WTC11 (cell line): ENCODE results near the gene TAOK3. TPM values are rescaled to one million over a fixed set of nuclear protein-coding genes. Genes with fewer than 3 reads are reported as not detected.

Source experiments
- CBFB ChIP-seq: sonication (generic); formaldehyde crosslinking; IDR thresholded peaks from 2 replicates; pipeline ENCODE4 v1.8.1; 2022; ENCODE audit warnings: mild to moderate bottlenecking, low read depth, missing genetic modification reagents
- CREB1 ChIP-seq: sonication (generic); formaldehyde crosslinking; IDR thresholded peaks from 2 replicates; pipeline ENCODE4 v1.8.0; 2023; ENCODE audit warnings: mild to moderate bottlenecking, missing genetic modification reagents
- ETV6 ChIP-seq: sonication (generic); formaldehyde crosslinking; IDR thresholded peaks from 2 replicates; pipeline ENCODE4 v1.8.1; 2022; ENCODE audit warnings: mild to moderate bottlenecking, missing genetic modification reagents
- FOXJ3 ChIP-seq: sonication (generic); formaldehyde crosslinking; IDR thresholded peaks from 2 replicates; pipeline ENCODE4 v1.9.0; 2021; ENCODE audit warnings: missing genetic modification reagents, mild to moderate bottlenecking, borderline replicate concordance
- FOXK1 ChIP-seq: sonication (generic); formaldehyde crosslinking; IDR thresholded peaks from 2 replicates; pipeline ENCODE4 v1.8.0; 2022; ENCODE audit warnings: mild to moderate bottlenecking, moderate library complexity, missing genetic modification reagents
- GTF2I ChIP-seq: fragments of 250-450 bp; sonication (Bioruptor Pico); conservative IDR thresholded peaks from 2 replicates; pipeline ENCODE4 v1.4.0; 2021; ENCODE audit warnings: mild to moderate bottlenecking
- KAT7 ChIP-seq: sonication (generic); formaldehyde crosslinking; IDR thresholded peaks from 2 replicates; pipeline ENCODE4 v1.8.1; 2023; ENCODE audit warnings: missing genetic modification reagents, mild to moderate bottlenecking, borderline replicate concordance
- MYBL2 ChIP-seq: sonication (generic); formaldehyde crosslinking; IDR thresholded peaks from 2 replicates; pipeline ENCODE4 v1.8.1; 2023; ENCODE audit warnings: mild to moderate bottlenecking, moderate library complexity, missing genetic modification reagents
- NFATC4 ChIP-seq: fragments of 250-450 bp; sonication (Bioruptor Pico); IDR thresholded peaks from 2 replicates; pipeline ENCODE4 v1.9.0; 2021; ENCODE audit warnings: mild to moderate bottlenecking
- NFYB ChIP-seq: sonication (generic); formaldehyde crosslinking; conservative IDR thresholded peaks from 2 replicates; pipeline ENCODE4 v1.8.0; 2022; ENCODE audit warnings: low read depth, missing genetic modification reagents
- PRRX2 ChIP-seq: fragments of 250-450 bp; sonication (Bioruptor Pico); IDR thresholded peaks from 2 replicates; pipeline ENCODE4 v1.8.0; 2021; ENCODE audit warnings: mild to moderate bottlenecking
- RELA ChIP-seq: sonication (generic); formaldehyde crosslinking; IDR thresholded peaks from 2 replicates; pipeline ENCODE4 v1.8.1; 2022; ENCODE audit warnings: missing genetic modification reagents, mild to moderate bottlenecking, borderline replicate concordance
- TP53 ChIP-seq: sonication (generic); formaldehyde crosslinking; IDR thresholded peaks from 2 replicates; pipeline ENCODE4 v1.8.1; 2023; ENCODE audit warnings: mild to moderate bottlenecking, missing genetic modification reagents
- ZNF121 ChIP-seq: sonication (generic); formaldehyde crosslinking; IDR thresholded peaks from 2 replicates; pipeline ENCODE4 v1.8.0; 2023; ENCODE audit warnings: missing genetic modification reagents
- ZNF219 ChIP-seq: sonication (generic); formaldehyde crosslinking; IDR thresholded peaks from 2 replicates; pipeline ENCODE4 v1.8.0; 2023; ENCODE audit warnings: missing genetic modification reagents, mild to moderate bottlenecking, borderline replicate concordance
- ZNF317 ChIP-seq: sonication (generic); formaldehyde crosslinking; IDR thresholded peaks from 2 replicates; pipeline ENCODE4 v1.8.1; 2023; ENCODE audit warnings: low read depth, mild to moderate bottlenecking, moderate library complexity, missing genetic modification reagents, borderline replicate concordance
- total RNA-seq: library from RNA; stranded (reverse); gene quantifications from 3 replicates; pipeline ENCODE4 v1.2.3, GENCODE V29; 2021
- TF ChIP-seq, protein P1 (sequence below): fragments of 250-450 bp; sonication (Bioruptor Pico); IDR thresholded peaks from 2 replicates; pipeline ENCODE4 v1.9.0; 2021; ENCODE audit warnings: mild to moderate bottlenecking, borderline replicate concordance
- TF ChIP-seq, protein P2 (sequence below): fragments of 250-450 bp; sonication (Bioruptor Pico); conservative IDR thresholded peaks from 2 replicates; pipeline ENCODE4 v1.9.0; 2021; ENCODE audit warnings: mild to moderate bottlenecking
- TF ChIP-seq, protein P3 (sequence below): sonication (generic); formaldehyde crosslinking; IDR thresholded peaks from 2 replicates; pipeline ENCODE4 v1.8.1; 2023; ENCODE audit warnings: mild to moderate bottlenecking, missing genetic modification reagents, moderate library complexity
- TF ChIP-seq, protein P4 (sequence below): sonication (generic); formaldehyde crosslinking; IDR thresholded peaks from 2 replicates; pipeline ENCODE4 v1.8.0; 2022; ENCODE audit warnings: mild to moderate bottlenecking, missing genetic modification reagents
- TF ChIP-seq, protein P5 (sequence below): sonication (generic); formaldehyde crosslinking; IDR thresholded peaks from 2 replicates; pipeline ENCODE4 v1.8.0; 2022; ENCODE audit warnings: mild to moderate bottlenecking, missing genetic modification reagents
- TF ChIP-seq, protein P6 (sequence below): sonication (generic); formaldehyde crosslinking; conservative IDR thresholded peaks from 2 replicates; pipeline ENCODE4 v1.8.1; 2023; ENCODE audit warnings: mild to moderate bottlenecking, low read depth, missing genetic modification reagents, moderate library complexity
- TF ChIP-seq, protein P7 (sequence below): fragments of 250-450 bp; sonication (Bioruptor Pico); IDR thresholded peaks from 2 replicates; pipeline ENCODE4 v1.8.0; 2021; ENCODE audit warnings: mild to moderate bottlenecking
- TF ChIP-seq, protein P8 (sequence below): sonication (generic); formaldehyde crosslinking; IDR thresholded peaks from 2 replicates; pipeline ENCODE4 v1.8.1; 2022; ENCODE audit warnings: mild to moderate bottlenecking, missing genetic modification reagents, moderate library complexity, borderline replicate concordance

TAOK3 gene
- total RNA-seq, 1 experiment from 2014 or later: 13.0 TPM

DNA sequence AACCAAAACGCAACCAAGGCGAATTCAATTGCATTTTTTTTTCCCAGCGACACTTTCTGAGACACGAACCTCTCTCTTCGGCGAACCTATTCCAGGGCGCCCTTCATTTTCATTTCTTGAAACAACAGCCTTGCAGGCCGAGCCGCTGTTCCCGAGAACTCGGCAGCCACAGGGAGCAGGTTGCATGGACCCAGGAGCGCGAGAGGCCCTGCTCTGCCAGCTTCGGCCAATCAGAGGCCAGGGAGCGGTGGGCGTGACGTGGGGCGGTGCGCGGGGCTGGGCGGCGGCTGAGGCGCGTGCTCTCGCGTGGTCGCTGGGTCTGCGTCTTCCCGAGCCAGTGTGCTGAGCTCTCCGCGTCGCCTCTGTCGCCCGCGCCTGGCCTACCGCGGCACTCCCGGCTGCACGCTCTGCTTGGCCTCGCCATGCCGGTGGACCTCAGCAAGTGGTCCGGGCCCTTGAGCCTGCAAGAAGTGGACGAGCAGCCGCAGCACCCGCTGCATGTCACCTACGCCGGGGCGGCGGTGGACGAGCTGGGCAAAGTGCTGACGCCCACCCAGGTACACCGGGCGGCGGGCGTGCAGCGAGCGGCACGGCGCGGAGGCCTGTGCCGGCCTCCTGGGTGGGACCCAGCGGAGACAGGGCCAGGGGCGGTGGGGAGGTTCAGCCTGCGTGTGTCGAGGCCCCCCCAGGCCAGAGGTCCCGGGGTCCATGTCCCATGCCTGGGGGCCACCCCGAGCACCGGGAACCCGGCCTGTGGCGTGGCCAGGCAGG lies 236.7 kb downstream of the TAOK3 start, which contains the start of gene PEBP1 (continued):
- TF ChIP-seq, protein P1, sequence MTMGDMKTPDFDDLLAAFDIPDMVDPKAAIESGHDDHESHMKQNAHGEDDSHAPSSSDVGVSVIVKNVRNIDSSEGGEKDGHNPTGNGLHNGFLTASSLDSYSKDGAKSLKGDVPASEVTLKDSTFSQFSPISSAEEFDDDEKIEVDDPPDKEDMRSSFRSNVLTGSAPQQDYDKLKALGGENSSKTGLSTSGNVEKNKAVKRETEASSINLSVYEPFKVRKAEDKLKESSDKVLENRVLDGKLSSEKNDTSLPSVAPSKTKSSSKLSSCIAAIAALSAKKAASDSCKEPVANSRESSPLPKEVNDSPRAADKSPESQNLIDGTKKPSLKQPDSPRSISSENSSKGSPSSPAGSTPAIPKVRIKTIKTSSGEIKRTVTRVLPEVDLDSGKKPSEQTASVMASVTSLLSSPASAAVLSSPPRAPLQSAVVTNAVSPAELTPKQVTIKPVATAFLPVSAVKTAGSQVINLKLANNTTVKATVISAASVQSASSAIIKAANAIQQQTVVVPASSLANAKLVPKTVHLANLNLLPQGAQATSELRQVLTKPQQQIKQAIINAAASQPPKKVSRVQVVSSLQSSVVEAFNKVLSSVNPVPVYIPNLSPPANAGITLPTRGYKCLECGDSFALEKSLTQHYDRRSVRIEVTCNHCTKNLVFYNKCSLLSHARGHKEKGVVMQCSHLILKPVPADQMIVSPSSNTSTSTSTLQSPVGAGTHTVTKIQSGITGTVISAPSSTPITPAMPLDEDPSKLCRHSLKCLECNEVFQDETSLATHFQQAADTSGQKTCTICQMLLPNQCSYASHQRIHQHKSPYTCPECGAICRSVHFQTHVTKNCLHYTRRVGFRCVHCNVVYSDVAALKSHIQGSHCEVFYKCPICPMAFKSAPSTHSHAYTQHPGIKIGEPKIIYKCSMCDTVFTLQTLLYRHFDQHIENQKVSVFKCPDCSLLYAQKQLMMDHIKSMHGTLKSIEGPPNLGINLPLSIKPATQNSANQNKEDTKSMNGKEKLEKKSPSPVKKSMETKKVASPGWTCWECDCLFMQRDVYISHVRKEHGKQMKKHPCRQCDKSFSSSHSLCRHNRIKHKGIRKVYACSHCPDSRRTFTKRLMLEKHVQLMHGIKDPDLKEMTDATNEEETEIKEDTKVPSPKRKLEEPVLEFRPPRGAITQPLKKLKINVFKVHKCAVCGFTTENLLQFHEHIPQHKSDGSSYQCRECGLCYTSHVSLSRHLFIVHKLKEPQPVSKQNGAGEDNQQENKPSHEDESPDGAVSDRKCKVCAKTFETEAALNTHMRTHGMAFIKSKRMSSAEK (CRISPR knock-in tag): no peak
- TF ChIP-seq ETV6 (no peak; the same call in 1 of the 2 replicates), ZNF317 (CRISPR knock-in tag) (no peak), MYBL2 (CRISPR knock-in tag) (peak; percentile 81; the same call in 1 of the 2 replicates), KAT7 (CRISPR knock-in tag) (peak; percentile 99), ZNF121 (0 out of 2 replicates have a peak, but pooled peaks have one; percentile 37), NFATC4 (CRISPR knock-in tag) (no peak), ZNF219 (CRISPR knock-in tag) (peak; percentile 76; the same call in 1 of the 2 replicates), RELA (CRISPR knock-in tag) (peak; percentile 86), CREB1 (peak; percentile 52; the same call in 1 of the 2 replicates), NFYB (CRISPR knock-in tag) (peak; percentile 92), CBFB (no peak; the same call in 1 of the 2 replicates), FOXJ3 (no peak), PRRX2 (CRISPR knock-in tag) (no peak), FOXK1 (CRISPR knock-in tag) (peak; percentile 84; the same call in 1 of the 2 replicates), TP53 (CRISPR knock-in tag) (peak; percentile 42), GTF2I (no peak)
- TF ChIP-seq, protein P2, sequence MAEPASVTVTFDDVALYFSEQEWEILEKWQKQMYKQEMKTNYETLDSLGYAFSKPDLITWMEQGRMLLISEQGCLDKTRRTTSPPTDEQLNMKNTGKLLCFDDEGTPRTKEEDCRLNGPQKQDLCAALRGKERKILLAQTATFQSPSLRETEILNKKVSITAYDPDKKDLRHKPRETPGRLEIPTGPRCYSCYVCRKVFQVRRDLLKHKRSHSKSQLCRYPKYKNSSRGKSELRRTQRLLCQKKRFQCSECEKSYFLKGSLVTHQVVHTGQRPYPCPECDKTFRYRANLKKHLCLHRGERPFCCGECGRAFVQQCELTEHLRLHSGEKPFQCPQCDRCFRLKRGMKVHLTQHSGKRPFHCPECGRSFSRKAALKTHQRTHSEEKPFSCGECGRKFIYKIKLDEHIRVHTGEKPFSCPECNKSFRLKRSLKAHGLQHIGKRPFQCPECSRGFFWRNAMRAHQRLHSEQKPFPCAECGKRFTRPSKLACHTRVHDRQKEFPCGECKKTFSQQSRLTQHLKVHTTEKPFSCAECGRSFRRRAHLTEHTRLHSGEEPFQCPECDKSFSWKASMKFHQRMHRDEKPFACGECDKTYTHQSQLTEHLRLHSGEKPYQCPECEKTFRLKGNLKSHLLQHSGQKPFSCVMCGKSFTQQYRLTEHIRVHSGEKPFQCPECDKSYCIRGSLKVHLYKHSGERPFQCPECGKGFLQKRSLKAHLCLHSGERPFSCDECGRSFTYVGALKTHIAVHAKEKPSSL: no peak
- TF ChIP-seq, protein P3, sequence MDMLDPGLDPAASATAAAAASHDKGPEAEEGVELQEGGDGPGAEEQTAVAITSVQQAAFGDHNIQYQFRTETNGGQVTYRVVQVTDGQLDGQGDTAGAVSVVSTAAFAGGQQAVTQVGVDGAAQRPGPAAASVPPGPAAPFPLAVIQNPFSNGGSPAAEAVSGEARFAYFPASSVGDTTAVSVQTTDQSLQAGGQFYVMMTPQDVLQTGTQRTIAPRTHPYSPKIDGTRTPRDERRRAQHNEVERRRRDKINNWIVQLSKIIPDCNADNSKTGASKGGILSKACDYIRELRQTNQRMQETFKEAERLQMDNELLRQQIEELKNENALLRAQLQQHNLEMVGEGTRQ (CRISPR knock-in tag): peak; percentile 70
- TF ChIP-seq, protein P4, sequence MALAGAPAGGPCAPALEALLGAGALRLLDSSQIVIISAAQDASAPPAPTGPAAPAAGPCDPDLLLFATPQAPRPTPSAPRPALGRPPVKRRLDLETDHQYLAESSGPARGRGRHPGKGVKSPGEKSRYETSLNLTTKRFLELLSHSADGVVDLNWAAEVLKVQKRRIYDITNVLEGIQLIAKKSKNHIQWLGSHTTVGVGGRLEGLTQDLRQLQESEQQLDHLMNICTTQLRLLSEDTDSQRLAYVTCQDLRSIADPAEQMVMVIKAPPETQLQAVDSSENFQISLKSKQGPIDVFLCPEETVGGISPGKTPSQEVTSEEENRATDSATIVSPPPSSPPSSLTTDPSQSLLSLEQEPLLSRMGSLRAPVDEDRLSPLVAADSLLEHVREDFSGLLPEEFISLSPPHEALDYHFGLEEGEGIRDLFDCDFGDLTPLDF (CRISPR knock-in tag): peak; percentile 72; the same call in 1 of the 2 replicates
- TF ChIP-seq, protein P5, sequence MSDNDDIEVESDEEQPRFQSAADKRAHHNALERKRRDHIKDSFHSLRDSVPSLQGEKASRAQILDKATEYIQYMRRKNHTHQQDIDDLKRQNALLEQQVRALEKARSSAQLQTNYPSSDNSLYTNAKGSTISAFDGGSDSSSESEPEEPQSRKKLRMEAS (CRISPR knock-in tag): peak; percentile 98
- TF ChIP-seq, protein P6, sequence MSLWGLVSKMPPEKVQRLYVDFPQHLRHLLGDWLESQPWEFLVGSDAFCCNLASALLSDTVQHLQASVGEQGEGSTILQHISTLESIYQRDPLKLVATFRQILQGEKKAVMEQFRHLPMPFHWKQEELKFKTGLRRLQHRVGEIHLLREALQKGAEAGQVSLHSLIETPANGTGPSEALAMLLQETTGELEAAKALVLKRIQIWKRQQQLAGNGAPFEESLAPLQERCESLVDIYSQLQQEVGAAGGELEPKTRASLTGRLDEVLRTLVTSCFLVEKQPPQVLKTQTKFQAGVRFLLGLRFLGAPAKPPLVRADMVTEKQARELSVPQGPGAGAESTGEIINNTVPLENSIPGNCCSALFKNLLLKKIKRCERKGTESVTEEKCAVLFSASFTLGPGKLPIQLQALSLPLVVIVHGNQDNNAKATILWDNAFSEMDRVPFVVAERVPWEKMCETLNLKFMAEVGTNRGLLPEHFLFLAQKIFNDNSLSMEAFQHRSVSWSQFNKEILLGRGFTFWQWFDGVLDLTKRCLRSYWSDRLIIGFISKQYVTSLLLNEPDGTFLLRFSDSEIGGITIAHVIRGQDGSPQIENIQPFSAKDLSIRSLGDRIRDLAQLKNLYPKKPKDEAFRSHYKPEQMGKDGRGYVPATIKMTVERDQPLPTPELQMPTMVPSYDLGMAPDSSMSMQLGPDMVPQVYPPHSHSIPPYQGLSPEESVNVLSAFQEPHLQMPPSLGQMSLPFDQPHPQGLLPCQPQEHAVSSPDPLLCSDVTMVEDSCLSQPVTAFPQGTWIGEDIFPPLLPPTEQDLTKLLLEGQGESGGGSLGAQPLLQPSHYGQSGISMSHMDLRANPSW: 0 out of 2 replicates have a peak, but pooled peaks have one; percentile 34
- TF ChIP-seq, protein P7, sequence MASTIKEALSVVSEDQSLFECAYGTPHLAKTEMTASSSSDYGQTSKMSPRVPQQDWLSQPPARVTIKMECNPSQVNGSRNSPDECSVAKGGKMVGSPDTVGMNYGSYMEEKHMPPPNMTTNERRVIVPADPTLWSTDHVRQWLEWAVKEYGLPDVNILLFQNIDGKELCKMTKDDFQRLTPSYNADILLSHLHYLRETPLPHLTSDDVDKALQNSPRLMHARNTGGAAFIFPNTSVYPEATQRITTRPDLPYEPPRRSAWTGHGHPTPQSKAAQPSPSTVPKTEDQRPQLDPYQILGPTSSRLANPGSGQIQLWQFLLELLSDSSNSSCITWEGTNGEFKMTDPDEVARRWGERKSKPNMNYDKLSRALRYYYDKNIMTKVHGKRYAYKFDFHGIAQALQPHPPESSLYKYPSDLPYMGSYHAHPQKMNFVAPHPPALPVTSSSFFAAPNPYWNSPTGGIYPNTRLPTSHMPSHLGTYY (CRISPR knock-in tag): no peak
- TF ChIP-seq, protein P8, sequence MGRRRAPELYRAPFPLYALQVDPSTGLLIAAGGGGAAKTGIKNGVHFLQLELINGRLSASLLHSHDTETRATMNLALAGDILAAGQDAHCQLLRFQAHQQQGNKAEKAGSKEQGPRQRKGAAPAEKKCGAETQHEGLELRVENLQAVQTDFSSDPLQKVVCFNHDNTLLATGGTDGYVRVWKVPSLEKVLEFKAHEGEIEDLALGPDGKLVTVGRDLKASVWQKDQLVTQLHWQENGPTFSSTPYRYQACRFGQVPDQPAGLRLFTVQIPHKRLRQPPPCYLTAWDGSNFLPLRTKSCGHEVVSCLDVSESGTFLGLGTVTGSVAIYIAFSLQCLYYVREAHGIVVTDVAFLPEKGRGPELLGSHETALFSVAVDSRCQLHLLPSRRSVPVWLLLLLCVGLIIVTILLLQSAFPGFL (CRISPR knock-in tag): peak; percentile 86; the same call in 1 of the 2 replicates
